ENCODE results near the gene NDUFS1.
"Not testable (repeated sequence)": the region's sequence is repeated elsewhere in the genome, so short reads cannot be mapped to it uniquely, and the experiment has no call there.

Gene NDUFS1

GRCh38 chr2:206084439-206084869 is 74.8 kb downstream of the NDUFS1 start:
- TF ChIP-seq CTCF (IDR thresholded peaks at IDR 0.05; ENCODE audit: low read depth, low read length): no peak; the same call in 1 of the 2 replicates
- peak; percentile 43 for DNase-seq (ENCODE audit: extremely low read depth, low read depth)

- no peak for TF ChIP-seq CTCF (IDR thresholded peaks at IDR 0.05; ENCODE audit: low read depth, low read length)
- DNase-seq (ENCODE audit: extremely low read depth, low read depth): no peak
These were observed 75.4 kb downstream of the NDUFS1 start for GRCh38 chr2:206083602-206084438.

GRCh38 chr2:206082298-206082843 is 76.9 kb downstream of the NDUFS1 start:
- TF ChIP-seq CTCF (IDR thresholded peaks at IDR 0.05; ENCODE audit: low read depth, low read length): no peak
- DNase-seq (ENCODE audit: extremely low read depth, low read depth): no peak

GRCh38 chr2:206080927-206081326 is 78.3 kb downstream of the NDUFS1 start:
- no peak for DNase-seq (ENCODE audit: extremely low read depth, low read depth)
- no peak for TF ChIP-seq CTCF (IDR thresholded peaks at IDR 0.05; ENCODE audit: low read depth, low read length)

GRCh38 chr2:206079699-206080465 is 79.4 kb downstream of the NDUFS1 start:
- DNase-seq (ENCODE audit: extremely low read depth, low read depth): no peak
- no peak for TF ChIP-seq CTCF (IDR thresholded peaks at IDR 0.05; ENCODE audit: low read depth, low read length)

GRCh38 chr2:206077879-206078278 is 81.4 kb downstream of the NDUFS1 start:
- DNase-seq (ENCODE audit: extremely low read depth, low read depth): not testable (repeated sequence)

GRCh38 chr2:206075113-206075512 is 84.1 kb downstream of the NDUFS1 start:
- no peak for TF ChIP-seq CTCF (IDR thresholded peaks at IDR 0.05; ENCODE audit: low read depth, low read length)
- DNase-seq (ENCODE audit: extremely low read depth, low read depth): no peak

Data from AG09319 (cell line).